Osteoblast (primary cell): ENCODE measurements around the gene RAB3GAP1. TPM values are rescaled to one million over a fixed set of nuclear protein-coding genes. Genes with fewer than 3 reads are reported as not detected.

Source experiments
- DNase-seq: peaks from one replicate; pipeline ENCODE4 v3.0.0; 2011; ENCODE audit warnings: low spot score, mixed read lengths; ENCODE audit not compliant: insufficient read length; ENCODE audit errors: missing footprints
- H2AFZ ChIP-seq: 2 replicates; pipeline ENCODE4 v1.6.0; 2011; ENCODE audit warnings: mild to moderate bottlenecking, low read length
- H3K27ac ChIP-seq: 2 replicates; pipeline ENCODE4 v1.5.1; 2011; ENCODE audit warnings: mild to moderate bottlenecking, low read depth, low read length, moderate library complexity
- H3K27me3 ChIP-seq: 2 replicates; pipeline ENCODE4 v1.6.0; 2012; ENCODE audit warnings: mild to moderate bottlenecking, control low read depth, inconsistent platforms, low read length, moderate library complexity; ENCODE audit not compliant: insufficient read depth
- H3K36me3 ChIP-seq: 2 replicates; pipeline ENCODE4 v1.5.1; 2011; ENCODE audit warnings: mild to moderate bottlenecking, low read length, control low read depth, moderate library complexity; ENCODE audit not compliant: insufficient read depth
- H3K4me1 ChIP-seq: 2 replicates; pipeline ENCODE4 v1.5.1; 2011; ENCODE audit warnings: mild to moderate bottlenecking, low read length, control low read depth, moderate library complexity; ENCODE audit not compliant: insufficient read depth
- H3K4me2 ChIP-seq: 2 replicates; pipeline ENCODE4 v1.6.0; 2011; ENCODE audit warnings: mild to moderate bottlenecking, low read length; ENCODE audit not compliant: insufficient read depth
- H3K4me3 ChIP-seq: fragments of 200-600 bp; sonication (generic); 3 replicates; pipeline ENCODE4 v1.5.1; 2012; ENCODE audit warnings: mild to moderate bottlenecking, low read length, inconsistent platforms; ENCODE audit not compliant: insufficient read depth
- H3K79me2 ChIP-seq: 2 replicates; pipeline ENCODE4 v1.6.0; 2012; ENCODE audit warnings: mild to moderate bottlenecking, low read length, control low read depth, inconsistent platforms; ENCODE audit not compliant: insufficient read depth
- H3K9me3 ChIP-seq: 2 replicates; pipeline ENCODE4 v1.5.1; 2011; ENCODE audit warnings: low read depth, low read length, control low read depth
- H4K20me1 ChIP-seq: 2 replicates; pipeline ENCODE4 v1.6.0; 2012; ENCODE audit warnings: mild to moderate bottlenecking, low read length, control low read depth; ENCODE audit not compliant: insufficient read depth
- total RNA-seq: library from RNA; depleted of rRNA; stranded (reverse); fragments of >200 nt; gene quantifications from 2 replicates; pipeline ENCODE4 v1.2.3, GENCODE V29; 2012
- TF ChIP-seq, protein P1 (sequence below): IDR thresholded peaks from 2 replicates; pipeline ENCODE4 v1.5.1; 2011; ENCODE audit warnings: mild to moderate bottlenecking, low read depth, low read length, moderate library complexity; ENCODE audit errors: extremely low read depth

RAB3GAP1 gene
- 89.0 and 90.5 TPM in 2 replicates for total RNA-seq

DNA sequence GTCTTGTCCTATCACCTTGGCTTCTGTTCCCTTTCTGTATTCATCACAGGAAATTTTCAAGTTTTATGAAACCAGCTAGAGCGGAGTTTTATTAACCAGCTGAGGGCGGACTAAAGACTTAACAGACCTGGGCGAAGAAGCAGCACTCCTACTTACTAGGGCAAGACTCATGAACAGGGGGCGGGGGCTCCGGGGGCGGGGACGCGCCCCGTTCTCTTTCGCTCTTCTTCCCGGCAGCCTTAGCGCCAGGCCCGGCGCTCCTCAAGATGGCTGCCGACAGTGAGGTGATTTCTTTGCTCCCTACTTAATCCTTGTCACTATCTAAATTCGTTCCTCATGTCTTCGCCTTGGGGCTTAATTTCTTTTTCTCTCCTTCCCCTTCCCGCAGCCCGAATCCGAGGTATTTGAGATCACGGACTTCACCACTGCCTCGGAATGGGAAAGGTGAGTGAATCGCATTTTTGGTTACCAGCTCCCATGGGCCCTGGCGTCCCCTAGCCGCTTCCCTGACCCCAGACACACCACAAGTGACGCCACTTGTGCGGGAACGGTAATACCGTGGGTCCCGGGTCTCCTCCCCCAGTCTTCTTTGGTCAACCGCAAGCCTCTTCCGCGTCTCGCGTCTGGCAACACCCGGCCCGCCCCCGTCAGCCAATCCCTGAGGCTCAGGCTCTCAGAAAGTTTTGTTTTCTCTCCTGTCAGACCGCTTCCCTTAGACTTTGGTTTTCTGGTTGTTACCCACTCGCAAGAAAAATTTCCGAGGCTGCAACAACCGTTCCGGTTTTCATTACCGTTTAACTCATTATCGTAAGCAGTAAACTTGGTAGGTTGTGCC is at the start of gene RAB3GAP1:
Gene RAB3GAP1, plus strand, starts transcription at position 251 of the 835 bp plus-strand sequence. Its CDS starts 16 bp downstream, at position 267.
- peak within 1 kb of the TSS; percentile 81 for H3K4me2 ChIP-seq
- peak within 1 kb of the TSS; percentile 97 for H3K4me3 ChIP-seq
- H3K79me2 ChIP-seq = peaks cover 46% of the 10 kb centered on the region
- H3K27ac ChIP-seq = peak within 1 kb of the TSS; percentile 99
- H3K27me3 ChIP-seq = no peaks in the 10 kb centered on the region
- TF ChIP-seq, protein P1, sequence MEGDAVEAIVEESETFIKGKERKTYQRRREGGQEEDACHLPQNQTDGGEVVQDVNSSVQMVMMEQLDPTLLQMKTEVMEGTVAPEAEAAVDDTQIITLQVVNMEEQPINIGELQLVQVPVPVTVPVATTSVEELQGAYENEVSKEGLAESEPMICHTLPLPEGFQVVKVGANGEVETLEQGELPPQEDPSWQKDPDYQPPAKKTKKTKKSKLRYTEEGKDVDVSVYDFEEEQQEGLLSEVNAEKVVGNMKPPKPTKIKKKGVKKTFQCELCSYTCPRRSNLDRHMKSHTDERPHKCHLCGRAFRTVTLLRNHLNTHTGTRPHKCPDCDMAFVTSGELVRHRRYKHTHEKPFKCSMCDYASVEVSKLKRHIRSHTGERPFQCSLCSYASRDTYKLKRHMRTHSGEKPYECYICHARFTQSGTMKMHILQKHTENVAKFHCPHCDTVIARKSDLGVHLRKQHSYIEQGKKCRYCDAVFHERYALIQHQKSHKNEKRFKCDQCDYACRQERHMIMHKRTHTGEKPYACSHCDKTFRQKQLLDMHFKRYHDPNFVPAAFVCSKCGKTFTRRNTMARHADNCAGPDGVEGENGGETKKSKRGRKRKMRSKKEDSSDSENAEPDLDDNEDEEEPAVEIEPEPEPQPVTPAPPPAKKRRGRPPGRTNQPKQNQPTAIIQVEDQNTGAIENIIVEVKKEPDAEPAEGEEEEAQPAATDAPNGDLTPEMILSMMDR = no peak
- H3K9me3 ChIP-seq = no peaks in the 10 kb centered on the region
- H3K4me1 ChIP-seq = peaks cover 24% of the 10 kb centered on the region
- peak; percentile 96 for DNase-seq
- H2AFZ ChIP-seq = peak within 1 kb of the TSS; percentile 99
- peaks cover 3% of the 10 kb centered on the region for H3K36me3 ChIP-seq
- H4K20me1 ChIP-seq = peaks cover 18% of the 10 kb centered on the region

DNA sequence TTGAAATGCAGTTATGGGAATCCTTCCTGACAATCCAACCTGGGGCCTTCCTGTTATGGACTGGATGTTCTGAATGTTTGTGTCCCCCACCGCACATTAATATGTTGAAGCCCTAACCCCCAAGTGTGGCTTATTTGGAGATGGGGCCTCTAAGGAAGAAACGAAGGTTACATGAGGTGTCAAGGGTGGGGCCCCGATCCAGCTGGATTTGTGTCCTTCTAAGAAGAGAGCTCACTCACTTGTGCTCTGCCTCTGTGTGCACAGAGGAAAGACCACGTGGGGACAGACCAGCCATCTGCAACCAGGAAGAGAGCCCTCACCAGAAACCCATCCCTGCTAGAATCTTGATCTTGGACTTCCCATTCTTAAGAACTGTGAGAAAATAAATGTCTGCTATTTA is 49.3 kb upstream of the RAB3GAP1 start:
- DNase-seq = no peak
- Histone ChIP-seq H3K9me3 (no peaks in the 10 kb centered on the region), H3K4me3 (no peak overlapping the region), H3K4me1 (peaks cover 4% of the 10 kb centered on the region), H3K79me2 (no peaks in the 10 kb centered on the region), H3K27me3 (peaks cover 19% of the 10 kb centered on the region), H3K36me3 (no peaks in the 10 kb centered on the region), H4K20me1 (no peaks in the 10 kb centered on the region), H3K4me2 (no peak overlapping the region), H2AFZ (no peak overlapping the region), H3K27ac (no peak overlapping the region)
- TF ChIP-seq, protein P1 = no peak

DNA sequence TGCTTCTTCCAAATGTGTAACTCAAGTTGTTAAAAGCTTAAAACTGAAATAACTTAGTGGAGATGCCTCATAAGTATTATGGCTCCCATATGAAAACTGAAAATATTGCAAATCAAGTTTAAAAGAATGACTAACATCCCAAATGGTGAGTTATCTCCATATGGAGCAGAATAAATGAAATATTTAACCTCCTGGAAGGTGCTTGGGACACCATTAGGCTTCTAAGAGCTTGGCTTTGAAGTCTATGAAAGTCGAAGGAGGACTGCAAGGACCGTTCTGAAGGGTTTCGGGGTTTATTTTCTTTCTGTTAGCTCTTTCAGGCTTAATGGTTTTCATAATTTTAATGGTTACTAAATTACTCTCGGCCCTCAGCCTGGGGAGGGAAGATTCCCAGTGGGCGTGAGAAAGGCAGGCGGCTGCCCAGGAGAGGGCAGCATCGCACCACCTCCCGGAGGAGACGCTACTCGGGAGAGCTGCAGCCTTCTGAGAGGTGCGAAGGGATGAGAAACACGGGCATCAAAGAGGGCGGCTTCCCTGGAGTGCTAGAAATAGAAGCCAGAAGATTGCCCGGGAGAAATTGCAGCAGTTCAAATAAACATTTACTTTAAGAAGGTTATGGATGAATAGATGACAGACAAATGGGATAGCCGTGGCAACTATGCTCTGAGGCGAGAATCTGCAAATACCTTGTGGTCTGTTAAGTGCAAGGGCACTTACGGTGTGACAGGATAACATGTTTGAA is 47.9 kb upstream of the RAB3GAP1 start:
- Histone ChIP-seq H3K4me1 (peaks cover 4% of the 10 kb centered on the region), H3K9me3 (no peaks in the 10 kb centered on the region), H3K79me2 (no peaks in the 10 kb centered on the region), H3K27me3 (peaks cover 15% of the 10 kb centered on the region), H3K4me3 (no peak overlapping the region), H3K4me2 (peak overlapping the region; percentile 5), H3K27ac (no peak overlapping the region), H4K20me1 (no peaks in the 10 kb centered on the region), H3K36me3 (no peaks in the 10 kb centered on the region), H2AFZ (peak overlapping the region; percentile 35)
- peak; percentile 91 for DNase-seq
- TF ChIP-seq, protein P1 = peak; percentile 98

DNA sequence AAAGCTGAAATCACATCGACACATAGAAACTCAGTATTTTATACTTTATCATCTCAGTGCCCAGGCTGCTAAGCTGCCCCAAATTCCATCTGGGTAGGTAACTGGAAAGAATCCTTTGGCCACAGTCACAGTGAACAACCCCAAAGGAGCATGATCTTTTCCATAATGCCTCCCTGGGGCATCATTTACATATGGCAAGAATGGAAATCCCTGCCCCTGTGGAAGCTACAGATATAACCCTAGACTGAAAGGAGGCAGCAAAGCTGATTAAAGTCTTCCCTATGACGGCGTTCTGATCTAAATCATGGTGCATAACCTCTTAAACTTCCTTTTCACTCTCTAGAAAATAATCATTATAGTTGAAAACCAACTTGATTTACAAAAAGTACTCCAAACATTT is 46.3 kb upstream of the RAB3GAP1 start:
- Histone ChIP-seq H3K4me1 (peaks cover 4% of the 10 kb centered on the region), H3K79me2 (no peaks in the 10 kb centered on the region), H4K20me1 (no peaks in the 10 kb centered on the region), H3K27me3 (peaks cover 14% of the 10 kb centered on the region), H3K4me2 (no peak overlapping the region), H2AFZ (no peak overlapping the region), H3K9me3 (no peaks in the 10 kb centered on the region), H3K36me3 (no peaks in the 10 kb centered on the region), H3K4me3 (no peak overlapping the region), H3K27ac (no peak overlapping the region)
- no peak for DNase-seq
- TF ChIP-seq, protein P1 = no peak
